GM19455 (cell line): ENCODE results near the gene RASGEF1C.
"Not testable (repeated sequence)": the region's sequence is repeated elsewhere in the genome, so short reads cannot be mapped to it uniquely, and the experiment has no call there.

Experiments
- ATAC-seq: cut with Tn5 transposase; IDR thresholded peaks from one replicate; pipeline ENCODE4 v1.9.1; 2021; ENCODE audit not compliant: unreplicated experiment

Gene RASGEF1C

GRCh38 chr5:180103487-180104167 lies 105.4 kb downstream of the RASGEF1C start:
- ATAC-seq = no peak

GRCh38 chr5:180102636-180103035 lies 106.4 kb downstream of the RASGEF1C start:
- no peak for ATAC-seq

- no peak for ATAC-seq
Measured at GRCh38 chr5:180101451-180102105, 107.4 kb downstream of the RASGEF1C start.

- no peak for ATAC-seq
Measured at GRCh38 chr5:180100621-180101450, 108.2 kb downstream of the RASGEF1C start.

GRCh38 chr5:180099733-180100611 lies 109.0 kb downstream of the RASGEF1C start:
- no peak for ATAC-seq

- ATAC-seq = no peak
Measured at GRCh38 chr5:180098991-180099732, 109.8 kb downstream of the RASGEF1C start.

GRCh38 chr5:180098526-180098925 lies 110.5 kb downstream of the RASGEF1C start:
- no peak for ATAC-seq

- ATAC-seq = no peak
Measured at GRCh38 chr5:180097926-180098325, 111.1 kb downstream of the RASGEF1C start.

GRCh38 chr5:180097163-180097894 lies 111.7 kb downstream of the RASGEF1C start:
- ATAC-seq = no peak

GRCh38 chr5:180096616-180097015 lies 112.4 kb downstream of the RASGEF1C start:
- ATAC-seq = no peak

- no peak for ATAC-seq
Measured at GRCh38 chr5:180095545-180095944, 113.5 kb downstream of the RASGEF1C start.

- no peak for ATAC-seq
Measured at GRCh38 chr5:180093651-180094382, 115.2 kb downstream of the RASGEF1C start.

- ATAC-seq = no peak
Measured at GRCh38 chr5:180093241-180093640, 115.8 kb downstream of the RASGEF1C start.

GRCh38 chr5:180090769-180091546 lies 118.1 kb downstream of the RASGEF1C start:
- no peak for ATAC-seq

GRCh38 chr5:180090098-180090768 lies 118.8 kb downstream of the RASGEF1C start:
- no peak for ATAC-seq

GRCh38 chr5:180089628-180090027 lies 119.4 kb downstream of the RASGEF1C start:
- ATAC-seq = not testable (repeated sequence)

GRCh38 chr5:180088561-180088960 lies 120.5 kb downstream of the RASGEF1C start:
- no peak for ATAC-seq
